Measurements from ENCODE around the gene CERS2. TPM values are rescaled to one million over a fixed set of nuclear protein-coding genes. Genes with fewer than 3 reads are reported as not detected.

CERS2 gene
- total and polyA plus RNA-seq, 7 donors: 29.8 to 61.0 (median 46.0) TPM

DNA sequence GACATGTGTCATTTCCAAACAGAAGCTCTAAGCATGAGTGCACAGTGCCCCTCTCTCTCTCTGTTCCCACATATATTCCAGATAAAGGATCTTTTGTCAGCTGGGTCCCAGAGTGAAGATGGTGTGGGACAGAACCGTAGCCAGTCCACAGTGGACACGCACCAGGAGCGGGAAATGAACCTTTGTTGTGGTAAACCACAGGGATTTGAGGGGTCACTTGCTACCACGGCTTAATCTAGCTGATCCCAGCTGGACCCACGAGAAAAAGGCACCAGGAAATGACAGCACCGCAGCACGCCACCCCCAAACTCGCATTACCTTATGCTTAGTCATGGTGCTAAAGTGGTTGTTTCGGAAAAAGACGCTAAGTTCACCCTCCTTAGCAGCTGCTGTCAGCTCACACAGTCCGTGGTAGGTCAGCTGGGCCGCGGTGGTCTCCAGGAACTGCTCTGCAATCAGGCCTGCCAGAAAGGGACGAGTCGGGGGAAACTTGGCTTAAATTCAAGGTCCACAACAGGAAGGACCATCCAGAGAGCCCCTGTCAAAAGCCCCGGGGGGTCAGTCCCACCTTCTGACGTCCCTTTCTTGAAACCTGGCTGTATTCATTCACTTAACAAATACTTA, 24.5 kb upstream of the CERS2 start:
- no peaks in the 10 kb centered on the region for H3K27me3 ChIP-seq (ENCODE audit: insufficient read depth in 3 of 3, low read length in 2 of 3)
- H3K4me3 ChIP-seq: no peak overlapping the region
- ATAC-seq (no peak), DNase-seq (no peak)
- peaks cover 25% of the 10 kb centered on the region for H3K4me1 ChIP-seq
- H3K27ac ChIP-seq: no peak overlapping the region
- no peak for TF ChIP-seq CTCF (IDR thresholded peaks at IDR 0.05)
- no peaks in the 10 kb centered on the region for H3K9me3 ChIP-seq
- intact Hi-C loops (cut with DNase I): no loop called here
- peaks cover 0 to 64% of the 10 kb centered on the region in 2 donors for H3K36me3 ChIP-seq (ENCODE audit: insufficient read depth in 1 of 2, low read depth in 1 of 2)
- WGBS, 3 donors: 75 to 78% (median 77%) methylated on average over 17 of the region's 17 CpGs

DNA sequence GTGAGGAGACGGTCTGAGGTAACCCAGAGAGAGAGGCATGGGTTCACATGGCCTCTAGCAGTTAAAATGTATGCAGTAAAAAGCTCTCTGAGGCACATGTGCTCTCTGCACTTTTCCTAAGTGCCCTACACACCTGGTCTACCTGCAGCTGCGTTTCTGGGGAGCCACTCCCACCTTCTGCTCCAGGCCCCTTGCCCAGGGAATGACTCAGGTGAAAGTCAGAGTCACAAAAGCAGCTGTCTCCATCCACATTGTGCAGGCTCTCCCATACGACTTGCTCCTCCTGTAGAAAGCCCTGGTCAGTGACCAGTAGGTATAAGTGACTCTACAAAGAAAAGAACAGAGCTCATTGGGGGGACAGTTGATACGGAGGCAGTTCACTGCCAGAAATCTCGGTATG, 23.3 kb upstream of the CERS2 start:
- intact Hi-C loops (cut with DNase I): no loop called here
- no peak for TF ChIP-seq CTCF (IDR thresholded peaks at IDR 0.05)
- DNase-seq: no peak
- no peak for ATAC-seq
- no peak overlapping the region for H3K27ac ChIP-seq
- H3K36me3 ChIP-seq (ENCODE audit: insufficient read depth in 1 of 2, low read depth in 1 of 2): peaks cover 0 to 64% of the 10 kb centered on the region in 2 donors
- WGBS, 3 donors: 42 to 74% (median 47%) methylated on average over 5 of the region's 5 CpGs
- no peaks in the 10 kb centered on the region for H3K27me3 ChIP-seq (ENCODE audit: insufficient read depth in 3 of 3, low read length in 2 of 3)
- H3K4me3 ChIP-seq: no peak overlapping the region
- H3K4me1 ChIP-seq: peaks cover 13% of the 10 kb centered on the region
- no peaks in the 10 kb centered on the region for H3K9me3 ChIP-seq

GRCh38 chr1:150997126-150997872, 22.7 kb upstream of the CERS2 start:
- H3K36me3 ChIP-seq (ENCODE audit: insufficient read depth in 1 of 2, low read depth in 1 of 2): peaks cover 0 to 58% of the 10 kb centered on the region in 2 donors
- H3K9me3 ChIP-seq: no peaks in the 10 kb centered on the region
- no peak overlapping the region for H3K27ac ChIP-seq
- 76 to 88% (median 83%) methylated on average over 20 of the region's 20 CpGs for WGBS, 3 donors
- H3K27me3 ChIP-seq (ENCODE audit: insufficient read depth in 3 of 3, low read length in 2 of 3): no peaks in the 10 kb centered on the region
- no peak for TF ChIP-seq CTCF (IDR thresholded peaks at IDR 0.05)
- intact Hi-C loops (cut with DNase I): no loop called here
- no peak for ATAC-seq
- no peak overlapping the region for H3K4me3 ChIP-seq
- H3K4me1 ChIP-seq: peaks cover 11% of the 10 kb centered on the region
- DNase-seq: no peak

DNA sequence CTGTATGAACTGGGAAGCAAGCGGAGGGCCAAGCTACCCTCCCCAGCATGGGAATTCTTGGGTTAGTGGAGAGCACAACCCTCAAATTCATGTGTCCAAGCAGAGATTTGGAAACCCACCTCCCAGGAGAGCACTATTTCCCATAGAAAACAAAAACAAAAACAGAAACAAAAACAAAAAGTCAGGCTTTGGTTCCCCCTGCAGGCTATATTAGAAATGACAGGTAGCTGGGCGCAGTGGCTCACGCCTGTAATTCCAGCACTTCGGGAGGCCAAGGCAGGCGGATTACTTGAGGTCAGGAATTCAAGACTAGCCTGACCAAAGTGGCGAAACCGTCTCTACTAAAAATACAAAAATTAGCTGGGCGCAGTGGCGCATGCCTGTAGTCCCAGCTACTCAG, 21.3 kb upstream of the CERS2 start:
- Histone ChIP-seq H3K4me3 (peak overlapping the region; percentile 13), H3K27ac (peak overlapping the region; percentile 41), H3K4me1 (peaks cover 11% of the 10 kb centered on the region), H3K27me3 (ENCODE audit: insufficient read depth in 3 of 3, low read length in 2 of 3) (no peaks in the 10 kb centered on the region), H3K36me3 (ENCODE audit: insufficient read depth in 1 of 2, low read depth in 1 of 2) (peaks cover 0 to 44% of the 10 kb centered on the region in 2 donors), H3K9me3 (no peaks in the 10 kb centered on the region)
- DNase-seq: peak in 1 of 2 donors; percentile 78
- intact Hi-C loops (cut with DNase I): no loop called here
- ATAC-seq: peak; percentile 76 to 91 (median 82)
- TF ChIP-seq CTCF (IDR thresholded peaks at IDR 0.05): peak; percentile 86
- 15 to 21% (median 16%) methylated on average over 9 of the region's 9 CpGs for WGBS, 3 donors
